Measurements from ENCODE around the gene ACVR1.

ACVR1 gene

DNA sequence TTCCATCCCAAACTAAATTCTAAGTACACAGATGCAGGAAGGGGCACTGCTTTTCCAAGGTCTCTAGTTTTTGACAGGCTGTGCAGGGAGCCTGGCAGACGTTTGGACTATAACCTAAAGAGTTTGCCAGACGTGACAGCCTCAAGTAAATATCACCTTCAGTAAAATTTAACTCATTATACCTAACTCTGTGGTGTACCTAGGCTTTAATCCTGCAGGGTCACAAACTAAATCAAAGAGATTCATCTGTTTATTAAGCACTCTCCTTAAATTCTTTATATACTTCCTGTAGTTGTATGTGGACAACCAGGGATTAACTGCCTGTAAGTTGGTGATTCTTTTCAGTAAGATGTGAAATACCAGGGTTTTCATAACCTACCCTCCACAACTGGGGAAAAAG is 92.9 kb downstream of the ACVR1 start:
- TF ChIP-seq, protein P1, sequence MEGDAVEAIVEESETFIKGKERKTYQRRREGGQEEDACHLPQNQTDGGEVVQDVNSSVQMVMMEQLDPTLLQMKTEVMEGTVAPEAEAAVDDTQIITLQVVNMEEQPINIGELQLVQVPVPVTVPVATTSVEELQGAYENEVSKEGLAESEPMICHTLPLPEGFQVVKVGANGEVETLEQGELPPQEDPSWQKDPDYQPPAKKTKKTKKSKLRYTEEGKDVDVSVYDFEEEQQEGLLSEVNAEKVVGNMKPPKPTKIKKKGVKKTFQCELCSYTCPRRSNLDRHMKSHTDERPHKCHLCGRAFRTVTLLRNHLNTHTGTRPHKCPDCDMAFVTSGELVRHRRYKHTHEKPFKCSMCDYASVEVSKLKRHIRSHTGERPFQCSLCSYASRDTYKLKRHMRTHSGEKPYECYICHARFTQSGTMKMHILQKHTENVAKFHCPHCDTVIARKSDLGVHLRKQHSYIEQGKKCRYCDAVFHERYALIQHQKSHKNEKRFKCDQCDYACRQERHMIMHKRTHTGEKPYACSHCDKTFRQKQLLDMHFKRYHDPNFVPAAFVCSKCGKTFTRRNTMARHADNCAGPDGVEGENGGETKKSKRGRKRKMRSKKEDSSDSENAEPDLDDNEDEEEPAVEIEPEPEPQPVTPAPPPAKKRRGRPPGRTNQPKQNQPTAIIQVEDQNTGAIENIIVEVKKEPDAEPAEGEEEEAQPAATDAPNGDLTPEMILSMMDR (IDR thresholded peaks at IDR 0.05; ENCODE audit: low read depth, low read length, missing control alignments): no peak
- H3K4me3 ChIP-seq (ENCODE audit: low read depth, low read length): no peak overlapping the region
- DNase-seq (ENCODE audit: low read depth): no peak

DNA sequence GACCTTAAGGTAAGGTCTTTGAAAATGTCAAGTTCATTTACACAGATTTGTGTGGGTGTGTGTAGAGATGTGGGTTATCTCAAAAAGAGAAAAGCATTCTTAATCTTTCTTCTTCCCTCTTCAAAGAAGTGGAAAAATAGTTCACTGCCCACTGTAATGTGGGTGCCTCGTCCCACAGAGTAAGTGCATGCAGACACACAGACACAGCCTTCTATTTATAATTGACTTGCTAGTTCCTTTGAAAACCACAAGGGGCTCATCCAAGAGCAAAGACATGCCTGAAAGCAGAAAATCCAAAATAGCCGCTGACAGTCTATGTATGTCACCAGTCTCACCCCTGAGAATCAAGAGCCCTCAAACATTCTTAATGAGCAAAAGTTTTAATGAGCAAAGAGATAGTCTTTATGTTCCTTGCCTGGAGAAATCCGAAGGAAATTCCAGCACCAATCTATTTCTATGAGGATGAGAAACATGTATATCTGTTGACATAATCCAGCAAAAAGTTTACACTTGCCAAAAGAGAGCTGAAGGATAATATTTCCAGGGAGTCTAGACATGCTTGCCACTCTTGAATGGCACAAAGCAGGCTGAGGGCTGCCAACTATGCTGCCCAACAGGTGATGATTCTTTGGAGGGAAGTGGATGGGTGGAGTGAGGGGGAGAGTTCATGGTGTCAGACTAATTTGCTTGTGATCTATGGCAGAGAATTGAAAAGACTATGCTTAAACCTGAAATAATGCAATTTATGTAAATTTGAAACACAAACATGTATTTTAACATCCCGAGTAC is 93.9 kb downstream of the ACVR1 start:
- no peak for DNase-seq (ENCODE audit: low read depth)

DNA sequence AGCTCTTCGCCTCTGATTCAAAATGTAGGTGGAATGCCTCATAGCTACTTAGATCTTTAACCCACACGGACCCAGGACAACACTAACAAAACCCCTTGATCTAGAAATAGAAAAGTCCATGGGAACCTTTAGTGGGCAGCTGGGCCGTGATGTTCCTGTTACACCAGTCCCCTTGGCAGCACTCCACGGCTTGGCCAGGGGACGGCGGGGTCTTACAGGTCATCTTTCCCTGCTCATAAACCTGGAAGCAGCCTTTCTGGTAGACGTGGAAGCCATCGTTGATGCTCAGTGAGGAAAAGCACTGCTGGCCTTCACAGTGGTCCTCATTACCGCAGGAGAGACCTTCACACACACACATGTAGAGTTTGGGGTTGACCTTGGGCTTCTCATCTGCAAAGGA is 95.9 kb downstream of the ACVR1 start:
- H3K4me3 ChIP-seq (ENCODE audit: low read depth, low read length): no peak overlapping the region
- TF ChIP-seq, protein P1 (IDR thresholded peaks at IDR 0.05; ENCODE audit: low read depth, low read length, missing control alignments): no peak
- no peak for DNase-seq (ENCODE audit: low read depth)

More for the DNA sequence above, 93.9 kb downstream of the ACVR1 start:
- no peak overlapping the region for H3K4me3 ChIP-seq (ENCODE audit: low read depth, low read length)
- TF ChIP-seq, protein P1 (IDR thresholded peaks at IDR 0.05; ENCODE audit: low read depth, low read length, missing control alignments): no peak

DNA sequence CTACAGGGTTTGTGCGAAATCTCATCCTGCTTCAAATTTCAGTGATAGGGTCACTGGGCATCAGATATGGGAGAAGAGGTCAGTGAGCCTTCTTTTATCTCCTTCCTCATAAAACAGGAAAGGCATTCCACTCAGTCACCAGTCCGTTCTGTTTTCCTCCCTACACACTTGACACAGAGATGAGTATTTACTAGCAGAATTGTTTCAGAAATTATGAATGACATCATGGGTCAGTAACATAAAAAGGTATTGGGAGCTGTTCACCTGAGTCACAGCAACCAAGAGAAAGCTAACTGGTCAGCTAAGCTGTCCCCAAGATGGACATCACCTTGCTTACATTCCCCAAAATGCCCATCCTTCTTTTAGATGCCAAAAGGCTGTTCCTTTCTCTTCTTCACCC is 96.3 kb downstream of the ACVR1 start:
- TF ChIP-seq, protein P1 (IDR thresholded peaks at IDR 0.05; ENCODE audit: low read depth, low read length, missing control alignments): no peak

DNA sequence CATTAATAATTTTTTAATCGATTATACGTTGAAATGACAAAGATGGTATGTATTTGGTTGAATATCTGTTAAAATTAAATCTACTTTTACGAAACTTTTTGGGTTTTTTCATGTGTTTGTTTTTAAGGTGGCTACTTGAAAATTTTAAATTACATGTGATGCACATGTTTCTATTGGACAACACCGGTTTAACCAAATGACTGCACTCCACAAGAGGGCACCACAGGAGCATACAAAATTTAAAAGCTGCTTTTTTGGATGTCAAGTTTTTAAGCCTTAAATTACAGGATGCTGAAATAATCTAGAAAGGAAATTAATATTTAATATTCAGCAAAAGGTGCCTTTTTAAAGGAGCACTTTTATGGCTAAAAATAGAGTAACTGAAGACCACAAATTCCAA is 98.7 kb downstream of the ACVR1 start:
- TF ChIP-seq, protein P1 (IDR thresholded peaks at IDR 0.05; ENCODE audit: low read depth, low read length, missing control alignments): peak; percentile 44
- H3K4me3 ChIP-seq (ENCODE audit: low read depth, low read length): no peak overlapping the region
- no peak for DNase-seq (ENCODE audit: low read depth)

More for the DNA sequence above, 96.3 kb downstream of the ACVR1 start:
- H3K4me3 ChIP-seq (ENCODE audit: low read depth, low read length): no peak overlapping the region
- no peak for DNase-seq (ENCODE audit: low read depth)

DNA sequence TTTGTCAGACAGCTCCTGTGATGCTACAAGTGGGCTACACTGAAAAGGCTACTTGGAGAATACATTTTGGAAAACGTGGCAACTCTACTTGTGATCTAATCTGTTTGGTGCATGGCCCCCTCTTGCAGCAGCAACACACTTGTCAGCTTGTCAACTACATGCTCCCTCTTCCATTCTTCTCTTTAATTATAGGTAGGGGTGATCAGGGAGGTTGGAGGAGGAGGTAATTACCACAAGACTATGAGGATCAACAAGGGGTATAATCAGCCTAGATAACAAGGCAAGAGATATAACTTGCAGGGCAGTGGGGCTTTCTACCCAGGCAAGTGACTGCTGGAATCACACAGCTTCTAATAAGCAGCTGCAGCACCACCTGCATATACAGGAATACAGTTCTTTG is 104.9 kb downstream of the ACVR1 start:
- DNase-seq (ENCODE audit: low read depth): no peak
- no peak overlapping the region for H3K4me3 ChIP-seq (ENCODE audit: low read depth, low read length)
- TF ChIP-seq, protein P1 (IDR thresholded peaks at IDR 0.05; ENCODE audit: low read depth, low read length, missing control alignments): no peak

DNA sequence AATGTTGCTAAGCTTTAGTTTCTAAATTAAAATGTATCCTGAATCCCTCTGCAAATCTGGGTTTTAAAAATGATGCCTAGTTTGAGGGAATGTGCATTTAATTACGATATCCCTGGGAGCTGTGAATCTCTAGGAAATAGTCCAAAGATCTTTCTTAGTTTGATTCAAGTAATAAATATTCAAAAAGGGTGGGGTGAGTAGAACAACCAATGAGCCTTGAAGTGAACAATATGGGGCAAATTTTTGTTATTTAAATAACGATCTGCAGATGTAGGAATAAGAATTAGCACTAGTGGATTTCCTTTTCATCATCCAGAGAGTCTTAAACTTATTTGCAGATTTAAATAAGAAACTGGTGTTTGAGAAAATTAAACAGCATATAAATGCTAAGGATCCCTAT is 106.3 kb downstream of the ACVR1 start:
- TF ChIP-seq, protein P1 (IDR thresholded peaks at IDR 0.05; ENCODE audit: low read depth, low read length, missing control alignments): no peak
- DNase-seq (ENCODE audit: low read depth): no peak
- no peak overlapping the region for H3K4me3 ChIP-seq (ENCODE audit: low read depth, low read length)
